ENCODE results near the gene P3H1. TPM values are rescaled to one million over a fixed set of nuclear protein-coding genes. Genes with fewer than 3 reads are reported as not detected.

The P3H1 gene
- total RNA-seq, 4 donors from 2014 or later, result 16.6 to 28.0 (median 24.2) TPM

- Histone ChIP-seq H3K27me3 (no peaks in the 10 kb centered on the region), H3K36me3 (peaks cover 12 to 30% of the 10 kb centered on the region in 2 donors), H3K9me3 (no peaks in the 10 kb centered on the region), H3K27ac (no peak overlapping the region), H3K4me1 (no peaks in the 10 kb centered on the region), H3K4me3 (replicated peaks in 1 of 3) (no peak overlapping the region)
- 83 to 89% methylated on average over 2 to 5 of the region's 5 CpGs for WGBS, 2 donors
- TF ChIP-seq, protein P1, sequence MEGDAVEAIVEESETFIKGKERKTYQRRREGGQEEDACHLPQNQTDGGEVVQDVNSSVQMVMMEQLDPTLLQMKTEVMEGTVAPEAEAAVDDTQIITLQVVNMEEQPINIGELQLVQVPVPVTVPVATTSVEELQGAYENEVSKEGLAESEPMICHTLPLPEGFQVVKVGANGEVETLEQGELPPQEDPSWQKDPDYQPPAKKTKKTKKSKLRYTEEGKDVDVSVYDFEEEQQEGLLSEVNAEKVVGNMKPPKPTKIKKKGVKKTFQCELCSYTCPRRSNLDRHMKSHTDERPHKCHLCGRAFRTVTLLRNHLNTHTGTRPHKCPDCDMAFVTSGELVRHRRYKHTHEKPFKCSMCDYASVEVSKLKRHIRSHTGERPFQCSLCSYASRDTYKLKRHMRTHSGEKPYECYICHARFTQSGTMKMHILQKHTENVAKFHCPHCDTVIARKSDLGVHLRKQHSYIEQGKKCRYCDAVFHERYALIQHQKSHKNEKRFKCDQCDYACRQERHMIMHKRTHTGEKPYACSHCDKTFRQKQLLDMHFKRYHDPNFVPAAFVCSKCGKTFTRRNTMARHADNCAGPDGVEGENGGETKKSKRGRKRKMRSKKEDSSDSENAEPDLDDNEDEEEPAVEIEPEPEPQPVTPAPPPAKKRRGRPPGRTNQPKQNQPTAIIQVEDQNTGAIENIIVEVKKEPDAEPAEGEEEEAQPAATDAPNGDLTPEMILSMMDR (IDR thresholded peaks at IDR 0.05), result no peak
- no peak for TF ChIP-seq POLR2A (IDR thresholded peaks at IDR 0.05)
- intact Hi-C loops (cut with DNase I), result no loop called here
- DNase-seq, result no peak
Measured at GRCh38 chr1:42774928-42775526, 8.2 kb upstream of the P3H1 start.

DNA sequence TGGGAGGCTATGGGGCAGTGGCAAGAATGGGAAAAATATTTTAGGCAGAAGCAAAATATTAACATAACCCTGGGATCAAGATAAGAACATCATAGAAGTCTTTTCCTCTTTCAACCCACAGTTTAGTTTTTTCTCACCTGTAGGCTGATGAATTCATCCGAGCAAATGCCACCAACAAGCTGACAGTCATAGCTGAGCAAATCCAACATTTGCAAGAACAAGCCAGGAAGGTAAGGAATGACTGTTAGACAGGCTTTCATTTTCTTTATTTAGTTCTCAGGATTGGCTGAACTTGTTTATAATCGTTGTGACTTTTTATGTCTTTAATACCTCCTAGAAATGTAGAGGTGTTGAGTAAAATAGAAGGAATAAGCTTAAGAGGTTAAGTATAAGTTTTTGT lies 6.6 kb upstream of the P3H1 start:
- TF ChIP-seq POLR2A (IDR thresholded peaks at IDR 0.05), result no peak
- TF ChIP-seq, protein P1 (IDR thresholded peaks at IDR 0.05), result no peak
- 48 to 98% methylated on average over 2 of the region's 2 CpGs for whole genome bisulfite sequencing, 2 donors
- no peak overlapping the region for H3K27ac ChIP-seq
- no peaks in the 10 kb centered on the region for H3K9me3 ChIP-seq
- H3K36me3 ChIP-seq, result peaks cover 12 to 30% of the 10 kb centered on the region in 2 donors
- intact Hi-C loops (cut with DNase I), result no loop called here
- peaks cover 0 to 5% of the 10 kb centered on the region in 2 donors for H3K4me1 ChIP-seq
- H3K4me3 ChIP-seq (replicated peaks in 1 of 3), result no peak overlapping the region
- no peak for DNase-seq
- H3K27me3 ChIP-seq, result no peaks in the 10 kb centered on the region

- WGBS, 2 donors, result 92 to 93% methylated on average over 3 of the region's 3 CpGs
- H3K27ac ChIP-seq, result no peak overlapping the region
- no peak for DNase-seq
- intact Hi-C loops (cut with DNase I), result loop anchor here (5.0 kb wide), 1 partner anchor 47 kb away; the partner anchor contains the start of genes ERMAP and SVBP
- H3K4me3 ChIP-seq (replicated peaks in 1 of 3), result no peak overlapping the region
- H3K4me1 ChIP-seq, result peaks cover 9 to 21% of the 10 kb centered on the region in 2 donors
- no peaks in the 10 kb centered on the region for H3K9me3 ChIP-seq
- TF ChIP-seq POLR2A (IDR thresholded peaks at IDR 0.05), result no peak
- TF ChIP-seq, protein P1 (IDR thresholded peaks at IDR 0.05), result no peak
- H3K27me3 ChIP-seq, result no peaks in the 10 kb centered on the region
- peaks cover under 1 to 5% of the 10 kb centered on the region in 2 donors for H3K36me3 ChIP-seq
Measured at GRCh38 chr1:42769811-42770210, 3.0 kb upstream of the P3H1 start.

DNA sequence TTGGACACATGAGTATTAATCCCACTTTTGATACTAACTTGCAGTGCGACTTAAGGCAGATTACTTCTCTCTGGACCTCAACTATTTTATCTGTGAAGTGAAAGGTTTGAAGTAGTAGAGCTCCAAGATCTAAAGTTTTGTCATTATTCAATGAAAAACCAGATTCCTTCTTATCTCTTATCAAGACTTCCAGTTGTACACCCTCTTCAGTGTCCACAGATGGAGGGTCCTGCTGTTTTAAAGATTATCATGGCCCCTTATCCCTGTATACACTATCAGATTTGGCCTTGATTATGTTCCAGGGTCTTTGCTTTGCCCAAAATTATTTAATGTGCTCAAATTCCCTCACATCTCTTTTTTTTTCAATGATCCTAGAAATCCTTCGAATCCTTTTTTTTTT lies 1.3 kb upstream of the P3H1 start:
- H3K27me3 ChIP-seq, result no peaks in the 10 kb centered on the region
- H3K4me3 ChIP-seq (replicated peaks in 1 of 3), result peak overlapping the region in 1 of 3 donors; percentile 97
- no peaks in the 10 kb centered on the region for H3K9me3 ChIP-seq
- no peak for DNase-seq
- TF ChIP-seq POLR2A (IDR thresholded peaks at IDR 0.05), result no peak
- TF ChIP-seq, protein P1 (IDR thresholded peaks at IDR 0.05), result no peak
- H3K36me3 ChIP-seq, result no peaks in the 10 kb centered on the region
- peaks cover 10 to 23% of the 10 kb centered on the region in 2 donors for H3K4me1 ChIP-seq
- no peak overlapping the region for H3K27ac ChIP-seq
- WGBS, 2 donors, result 78 to 85% methylated on average over 2 of the region's 2 CpGs
- intact Hi-C loops (cut with DNase I), result loop anchor here (5.0 kb wide), 1 partner anchor 49 kb away; the partner anchor contains the start of genes ERMAP and SVBP

DNA sequence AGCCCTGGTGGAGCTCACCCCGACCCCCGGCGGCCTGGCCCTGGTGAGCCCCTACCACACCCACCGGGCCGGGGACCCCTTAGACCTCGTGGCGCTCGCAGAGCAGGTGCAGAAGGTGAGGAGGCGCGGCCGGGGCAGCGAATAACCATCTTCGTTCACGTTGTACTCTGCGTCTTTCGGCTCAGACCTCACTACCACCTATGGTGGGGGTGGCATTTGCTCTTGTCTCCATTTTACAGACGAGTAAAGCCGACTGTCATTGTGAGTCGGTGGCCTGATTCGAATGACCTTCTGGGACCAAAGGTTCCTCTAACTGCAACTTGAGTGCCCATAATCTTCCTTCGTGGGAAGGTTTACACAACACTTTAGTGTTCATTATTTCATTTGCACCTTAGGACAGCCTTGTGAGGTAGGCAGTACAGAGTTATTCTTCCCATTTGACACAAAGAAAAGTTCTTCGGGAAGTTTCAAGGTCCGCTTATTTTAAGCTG lies 727 bp upstream of the P3H1 start:
- peak overlapping the region; percentile 31 to 76 (median 76) for H3K27ac ChIP-seq
- peak overlapping the region; percentile 86 to 100 (median 97) for H3K4me3 ChIP-seq (replicated peaks in 1 of 3)
- DNase-seq, result no peak
- no peaks in the 10 kb centered on the region for H3K27me3 ChIP-seq
- peaks cover 10 to 23% of the 10 kb centered on the region in 2 donors for H3K4me1 ChIP-seq
- no peaks in the 10 kb centered on the region for H3K9me3 ChIP-seq
- H3K36me3 ChIP-seq, result peaks cover 0 to 1% of the 10 kb centered on the region in 2 donors
- intact Hi-C loops (cut with DNase I), result loop anchor here (5.0 kb wide), 1 partner anchor 50 kb away; the partner anchor contains the start of genes ERMAP and SVBP
- TF ChIP-seq, protein P1 (IDR thresholded peaks at IDR 0.05), result no peak
- no peak for TF ChIP-seq POLR2A (IDR thresholded peaks at IDR 0.05)
- WGBS, 2 donors, result 2 to 4% methylated on average over 9 to 15 of the region's 23 CpGs

Data from thyroid gland (tissue), 4 donors.